BLaER1 (cell line): ENCODE data around the gene PROM1.

Source experiments
- H3K27ac ChIP-seq: shearing (Covaris generic); formaldehyde crosslinking; 2 replicates; pipeline ENCODE4 v1.8.1; 2022
- H3K27me3 ChIP-seq: shearing (Covaris generic); formaldehyde crosslinking; 2 replicates; pipeline ENCODE4 v1.8.1; 2022
- H3K36me3 ChIP-seq: shearing (Covaris generic); formaldehyde crosslinking; 2 replicates; pipeline ENCODE4 v1.8.1; 2022
- H3K4me1 ChIP-seq: shearing (Covaris generic); formaldehyde crosslinking; 2 replicates; pipeline ENCODE4 v1.8.1; 2022
- H3K4me2 ChIP-seq: shearing (Covaris generic); formaldehyde crosslinking; 2 replicates; pipeline ENCODE4 v1.8.1; 2022
- H3K4me3 ChIP-seq: shearing (Covaris generic); formaldehyde crosslinking; 2 replicates; pipeline ENCODE4 v1.8.1; 2022
- H3K9ac ChIP-seq: shearing (Covaris generic); formaldehyde crosslinking; 2 replicates; pipeline ENCODE4 v1.8.1; 2022
- H3K9me3 ChIP-seq: shearing (Covaris generic); formaldehyde crosslinking; 2 replicates; pipeline ENCODE4 v1.8.1; 2022
- H4K20me1 ChIP-seq: shearing (Covaris generic); formaldehyde crosslinking; 2 replicates; pipeline ENCODE4 v1.8.1; 2022
- Cebpa-rat ChIP-seq: shearing (Covaris generic); IDR thresholded peaks from 2 replicates; pipeline ENCODE4 v1.8.1; 2022

Gene PROM1

DNA sequence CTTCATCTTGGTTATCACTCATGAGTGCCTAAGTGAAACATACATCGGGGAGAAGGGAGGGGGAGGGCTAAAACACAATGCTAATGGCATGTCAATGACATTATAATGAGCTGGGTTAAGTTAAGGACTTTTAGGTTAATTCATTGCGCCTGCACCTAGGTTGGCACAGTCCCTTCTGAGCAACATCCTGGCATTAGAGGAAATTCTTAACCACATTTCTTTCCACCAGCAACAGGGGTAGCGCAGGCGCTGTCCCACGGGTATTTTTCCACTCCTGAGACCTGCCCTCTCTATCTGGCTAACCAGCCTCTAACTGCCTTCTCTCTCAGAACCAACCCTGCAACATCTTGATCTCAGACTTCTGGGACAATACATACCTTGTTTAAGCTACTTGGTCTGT lies 39.0 kb upstream of the PROM1 start:
- no peak for TF ChIP-seq Cebpa-rat
- Histone ChIP-seq H3K27me3 (no peaks in the 10 kb centered on the region), H3K4me3 (no peak overlapping the region), H3K9me3 (0 out of 2 replicates have a peak, but pooled peaks cover 6% of the 10 kb centered on the region), H3K36me3 (no peaks in the 10 kb centered on the region), H3K4me1 (peaks cover 72% of the 10 kb centered on the region), H3K27ac (peak overlapping the region; percentile 81), H3K9ac (peak overlapping the region; percentile 16; the same call in 1 of the 2 replicates), H4K20me1 (no peaks in the 10 kb centered on the region), H3K4me2 (peak overlapping the region; percentile 82)

GRCh38 chr4:16122308-16122711 lies 38.5 kb upstream of the PROM1 start:
- peak overlapping the region; percentile 81 for H3K27ac ChIP-seq

DNA sequence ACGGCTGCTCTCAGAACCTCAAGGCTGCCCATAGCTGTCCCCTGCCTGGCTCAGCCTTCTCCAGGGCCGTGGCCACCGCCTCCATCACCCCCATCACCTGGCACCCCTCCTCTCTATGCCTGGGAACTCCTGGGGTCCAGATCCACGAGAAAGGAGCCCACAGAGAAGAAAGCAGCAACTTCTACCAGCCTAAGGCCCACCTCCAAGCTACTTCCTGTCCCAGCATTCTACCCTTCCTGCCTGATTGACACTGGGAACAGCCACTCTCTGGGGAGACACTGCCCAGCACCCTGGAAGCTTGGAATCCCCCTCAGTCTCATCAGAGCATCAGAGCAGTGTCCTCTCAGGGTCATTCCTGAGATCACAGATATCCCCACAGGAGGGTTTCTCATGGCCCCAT lies 36.9 kb upstream of the PROM1 start:
- Histone ChIP-seq H3K27ac (peak overlapping the region; percentile 61), H3K4me2 (peak overlapping the region; percentile 82), H3K36me3 (no peaks in the 10 kb centered on the region), H3K9me3 (0 out of 2 replicates have a peak, but pooled peaks cover 6% of the 10 kb centered on the region), H3K27me3 (no peaks in the 10 kb centered on the region), H3K4me1 (peaks cover 74% of the 10 kb centered on the region), H4K20me1 (no peaks in the 10 kb centered on the region), H3K4me3 (no peak overlapping the region), H3K9ac (no peak overlapping the region)
- TF ChIP-seq Cebpa-rat, result no peak

More at GRCh38 chr4:16122308-16122711, 38.5 kb upstream of the PROM1 start:
- Histone ChIP-seq H3K9ac (no peak overlapping the region), H3K27me3 (no peaks in the 10 kb centered on the region), H3K4me2 (peak overlapping the region; percentile 82), H3K36me3 (no peaks in the 10 kb centered on the region), H3K4me3 (no peak overlapping the region), H4K20me1 (no peaks in the 10 kb centered on the region), H3K9me3 (0 out of 2 replicates have a peak, but pooled peaks cover 6% of the 10 kb centered on the region), H3K4me1 (peaks cover 73% of the 10 kb centered on the region)
- no peak for TF ChIP-seq Cebpa-rat

- H3K9ac ChIP-seq, result no peak overlapping the region
- H3K27ac ChIP-seq, result 0 out of 2 replicates have a peak overlapping the region, but pooled peaks have one; percentile 61
- H3K4me2 ChIP-seq, result no peak overlapping the region
- H3K9me3 ChIP-seq, result 0 out of 2 replicates have a peak, but pooled peaks cover 6% of the 10 kb centered on the region
- H3K4me1 ChIP-seq, result peaks cover 66% of the 10 kb centered on the region
- no peak overlapping the region for H3K4me3 ChIP-seq
- no peaks in the 10 kb centered on the region for H3K27me3 ChIP-seq
- no peaks in the 10 kb centered on the region for H3K36me3 ChIP-seq
- no peaks in the 10 kb centered on the region for H4K20me1 ChIP-seq
- TF ChIP-seq Cebpa-rat, result no peak
Observed at GRCh38 chr4:16119981-16120380, 36.2 kb upstream of the PROM1 start.

DNA sequence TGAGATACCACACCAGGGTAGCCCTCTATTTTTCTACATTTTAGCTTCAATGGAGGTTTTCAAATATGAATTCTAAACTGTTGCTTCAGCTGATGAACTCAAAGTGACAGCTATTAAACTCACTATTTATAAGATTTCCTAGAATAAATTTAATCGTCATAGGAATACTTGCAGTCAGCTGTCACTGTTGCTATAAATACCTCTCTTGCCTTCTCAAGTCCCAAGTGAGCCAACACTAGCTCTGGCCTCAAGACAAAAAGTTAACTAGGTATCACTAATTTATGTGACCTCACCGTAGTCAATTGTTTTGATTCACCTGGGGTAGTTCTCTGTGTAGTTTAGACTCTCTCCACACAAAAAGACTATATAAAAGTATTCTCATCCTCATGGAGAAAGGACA lies 34.3 kb upstream of the PROM1 start:
- Histone ChIP-seq H3K27me3 (no peaks in the 10 kb centered on the region), H3K4me2 (peak overlapping the region; percentile 40), H3K4me3 (no peak overlapping the region)

GRCh38 chr4:16117164-16117563 lies 33.3 kb upstream of the PROM1 start:
- Histone ChIP-seq H3K9ac (no peak overlapping the region), H4K20me1 (no peaks in the 10 kb centered on the region), H3K4me3 (no peak overlapping the region), H3K27me3 (no peaks in the 10 kb centered on the region), H3K9me3 (0 out of 2 replicates have a peak, but pooled peaks cover 6% of the 10 kb centered on the region), H3K4me2 (no peak overlapping the region), H3K4me1 (peaks cover 38% of the 10 kb centered on the region), H3K27ac (no peak overlapping the region), H3K36me3 (no peaks in the 10 kb centered on the region)
- no peak for TF ChIP-seq Cebpa-rat

More for the DNA sequence above, 34.3 kb upstream of the PROM1 start:
- H3K4me1 ChIP-seq, result peaks cover 48% of the 10 kb centered on the region
- H3K9me3 ChIP-seq, result 0 out of 2 replicates have a peak, but pooled peaks cover 6% of the 10 kb centered on the region
- H3K27ac ChIP-seq, result no peak overlapping the region
- no peaks in the 10 kb centered on the region for H3K36me3 ChIP-seq
- H4K20me1 ChIP-seq, result no peaks in the 10 kb centered on the region
- no peak overlapping the region for H3K9ac ChIP-seq
- TF ChIP-seq Cebpa-rat, result no peak

DNA sequence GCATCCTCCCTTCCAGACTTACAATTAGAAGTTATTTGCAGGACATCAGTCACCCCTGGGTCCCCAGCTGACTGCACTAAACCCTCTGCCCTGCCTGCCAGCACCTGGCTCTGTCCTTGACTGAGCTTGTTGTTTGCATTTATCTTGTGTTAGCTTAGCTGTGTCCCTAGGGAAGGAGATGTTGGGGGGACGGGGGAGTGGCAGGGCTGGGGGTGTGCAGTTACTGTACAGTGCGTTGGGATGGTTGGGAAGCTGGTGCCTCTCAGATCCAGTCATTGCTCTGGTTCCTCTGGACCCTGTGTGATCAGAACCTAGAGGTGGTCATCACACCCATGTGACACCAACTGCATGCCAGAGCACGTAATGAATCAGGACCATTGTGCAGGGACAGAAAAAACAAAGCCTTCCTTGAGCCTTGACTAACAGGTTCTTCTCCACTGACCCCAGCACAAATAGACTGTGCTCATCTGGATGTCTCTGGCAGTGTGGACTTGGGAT lies 32.7 kb upstream of the PROM1 start:
- Histone ChIP-seq H3K27ac (no peak overlapping the region), H3K27me3 (no peaks in the 10 kb centered on the region)
- TF ChIP-seq Cebpa-rat, result no peak

GRCh38 chr4:16116019-16116418 lies 32.2 kb upstream of the PROM1 start:
- H3K27ac ChIP-seq, result no peak overlapping the region
- TF ChIP-seq Cebpa-rat, result no peak
- 0 out of 2 replicates have a peak, but pooled peaks cover 6% of the 10 kb centered on the region for H3K9me3 ChIP-seq
- no peak overlapping the region for H3K4me3 ChIP-seq
- H4K20me1 ChIP-seq, result no peaks in the 10 kb centered on the region
- peaks cover 27% of the 10 kb centered on the region for H3K4me1 ChIP-seq
- H3K27me3 ChIP-seq, result no peaks in the 10 kb centered on the region
- H3K9ac ChIP-seq, result no peak overlapping the region
- H3K36me3 ChIP-seq, result no peaks in the 10 kb centered on the region
- no peak overlapping the region for H3K4me2 ChIP-seq

More for the DNA sequence above, 32.7 kb upstream of the PROM1 start:
- no peak overlapping the region for H3K4me3 ChIP-seq
- 0 out of 2 replicates have a peak, but pooled peaks cover 6% of the 10 kb centered on the region for H3K9me3 ChIP-seq
- H3K9ac ChIP-seq, result no peak overlapping the region
- H3K36me3 ChIP-seq, result no peaks in the 10 kb centered on the region
- peak overlapping the region; percentile 35; the same call in 1 of the 2 replicates for H3K4me2 ChIP-seq
- H3K4me1 ChIP-seq, result peaks cover 32% of the 10 kb centered on the region
- H4K20me1 ChIP-seq, result no peaks in the 10 kb centered on the region

GRCh38 chr4:16114546-16114945 lies 30.7 kb upstream of the PROM1 start:
- Histone ChIP-seq H4K20me1 (no peaks in the 10 kb centered on the region), H3K9me3 (no peaks in the 10 kb centered on the region), H3K27ac (no peak overlapping the region), H3K4me2 (no peak overlapping the region), H3K9ac (no peak overlapping the region), H3K36me3 (no peaks in the 10 kb centered on the region), H3K4me1 (peaks cover 21% of the 10 kb centered on the region), H3K4me3 (no peak overlapping the region), H3K27me3 (no peaks in the 10 kb centered on the region)
- no peak for TF ChIP-seq Cebpa-rat

- H3K4me2 ChIP-seq, result no peak overlapping the region
- no peak overlapping the region for H3K9ac ChIP-seq
- H3K9me3 ChIP-seq, result no peaks in the 10 kb centered on the region
Observed at GRCh38 chr4:16113741-16114140, 29.9 kb upstream of the PROM1 start.

More at GRCh38 chr4:16113741-16114140, 29.9 kb upstream of the PROM1 start:
- H3K4me3 ChIP-seq, result no peak overlapping the region
- H4K20me1 ChIP-seq, result no peaks in the 10 kb centered on the region
- H3K27me3 ChIP-seq, result no peaks in the 10 kb centered on the region
- H3K36me3 ChIP-seq, result no peaks in the 10 kb centered on the region
- H3K4me1 ChIP-seq, result peaks cover 21% of the 10 kb centered on the region
- no peak for TF ChIP-seq Cebpa-rat
- no peak overlapping the region for H3K27ac ChIP-seq
